Vagina (tissue), 2 donors: ENCODE results near the gene PDE11A. TPM values are rescaled to one million over a fixed set of nuclear protein-coding genes. Genes with fewer than 3 reads are reported as not detected.

ENCODE experiments used
- DNase-seq, 2 donors: peaks; one replicate each; pipeline ENCODE4 v3.0.0-alpha.2; 2017; ENCODE audit errors: extremely low spot score in 2 of 2
- H3K27ac ChIP-seq: fragments of 200-600 bp; sonication (generic); one replicate; pipeline ENCODE4 v1.5.1; 2019
- H3K27me3 ChIP-seq: fragments of 200-600 bp; sonication (generic); one replicate; pipeline ENCODE4 v1.5.1; 2019
- H3K36me3 ChIP-seq, 2 donors: fragments of 200-600 bp; sonication (generic); one replicate each; pipeline ENCODE4 v1.5.1; 2017 to 2019
- H3K4me1 ChIP-seq: fragments of 200-600 bp; sonication (generic); one replicate; pipeline ENCODE4 v1.5.1; 2019
- H3K4me3 ChIP-seq, 2 donors: fragments of 200-600 bp; sonication (generic); 1 replicate in 1 of 2; 2 replicates in 1 of 2; pipeline ENCODE4 v1.5.1; 2016 to 2019
- H3K9me3 ChIP-seq: fragments of 200-600 bp; sonication (generic); one replicate; pipeline ENCODE4 v1.5.1; 2019
- POLR2A ChIP-seq, 2 donors: fragments of 450-650 bp; IDR thresholded peaks; one replicate each; pipeline ENCODE4 v1.6.1; 2017; ENCODE audit warnings: antibody characterized with exemption in 2 of 2, mild to moderate bottlenecking in 2 of 2, moderate library complexity in 2 of 2
- POLR2AphosphoS5 ChIP-seq, 2 donors: sonication (generic); formaldehyde crosslinking; IDR thresholded peaks; one replicate each; pipeline ENCODE4 v1.9.0; 2017; ENCODE audit warnings: antibody characterized with exemption in 2 of 2, mild to moderate bottlenecking in 2 of 2, low read depth in 1 of 2; ENCODE audit not compliant: insufficient read depth in 1 of 2
- intact Hi-C: fragments of 100-400 bp; cut with DNase I; formaldehyde crosslinking; loops from one replicate; pipeline ENCODE4 v1.15.1; 2023
- total RNA-seq: library from RNA; depleted of rRNA; stranded (reverse); fragments of >200 nt; gene quantifications from one replicate; pipeline ENCODE4 v1.2.3, GENCODE V29; 2016
- TF ChIP-seq, protein P1 (sequence below), 3 experiments: fragments of 450-650 bp in 2 of 3; fragments of 200-600 bp in 1 of 3; sonication (generic) in 1 of 3; IDR thresholded peaks; one replicate each; pipeline ENCODE4 v1.5.1; 2017 to 2019; ENCODE audit warnings: antibody characterized with exemption in 3 of 3, mild to moderate bottlenecking in 2 of 3, moderate library complexity in 2 of 3

The PDE11A gene
- total RNA-seq, 1 donor from 2014 or later: 0.25 TPM

GRCh38 chr2:177723235-177723634 lies 349.3 kb downstream of the PDE11A start:
- TF ChIP-seq, protein P1, sequence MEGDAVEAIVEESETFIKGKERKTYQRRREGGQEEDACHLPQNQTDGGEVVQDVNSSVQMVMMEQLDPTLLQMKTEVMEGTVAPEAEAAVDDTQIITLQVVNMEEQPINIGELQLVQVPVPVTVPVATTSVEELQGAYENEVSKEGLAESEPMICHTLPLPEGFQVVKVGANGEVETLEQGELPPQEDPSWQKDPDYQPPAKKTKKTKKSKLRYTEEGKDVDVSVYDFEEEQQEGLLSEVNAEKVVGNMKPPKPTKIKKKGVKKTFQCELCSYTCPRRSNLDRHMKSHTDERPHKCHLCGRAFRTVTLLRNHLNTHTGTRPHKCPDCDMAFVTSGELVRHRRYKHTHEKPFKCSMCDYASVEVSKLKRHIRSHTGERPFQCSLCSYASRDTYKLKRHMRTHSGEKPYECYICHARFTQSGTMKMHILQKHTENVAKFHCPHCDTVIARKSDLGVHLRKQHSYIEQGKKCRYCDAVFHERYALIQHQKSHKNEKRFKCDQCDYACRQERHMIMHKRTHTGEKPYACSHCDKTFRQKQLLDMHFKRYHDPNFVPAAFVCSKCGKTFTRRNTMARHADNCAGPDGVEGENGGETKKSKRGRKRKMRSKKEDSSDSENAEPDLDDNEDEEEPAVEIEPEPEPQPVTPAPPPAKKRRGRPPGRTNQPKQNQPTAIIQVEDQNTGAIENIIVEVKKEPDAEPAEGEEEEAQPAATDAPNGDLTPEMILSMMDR (IDR thresholded peaks at IDR 0.05): no peak
- TF ChIP-seq POLR2AphosphoS5 (IDR thresholded peaks at IDR 0.05; ENCODE audit: insufficient read depth in 1 of 2, low read depth in 1 of 2) (no peak), POLR2A (IDR thresholded peaks at IDR 0.05) (no peak)
- intact Hi-C loops: loop anchor here (10.0 kb wide), 1 partner anchor 388 kb away; no protein-coding TSS in a partner anchor
- H3K9me3 ChIP-seq: no peaks in the 10 kb centered on the region

DNA sequence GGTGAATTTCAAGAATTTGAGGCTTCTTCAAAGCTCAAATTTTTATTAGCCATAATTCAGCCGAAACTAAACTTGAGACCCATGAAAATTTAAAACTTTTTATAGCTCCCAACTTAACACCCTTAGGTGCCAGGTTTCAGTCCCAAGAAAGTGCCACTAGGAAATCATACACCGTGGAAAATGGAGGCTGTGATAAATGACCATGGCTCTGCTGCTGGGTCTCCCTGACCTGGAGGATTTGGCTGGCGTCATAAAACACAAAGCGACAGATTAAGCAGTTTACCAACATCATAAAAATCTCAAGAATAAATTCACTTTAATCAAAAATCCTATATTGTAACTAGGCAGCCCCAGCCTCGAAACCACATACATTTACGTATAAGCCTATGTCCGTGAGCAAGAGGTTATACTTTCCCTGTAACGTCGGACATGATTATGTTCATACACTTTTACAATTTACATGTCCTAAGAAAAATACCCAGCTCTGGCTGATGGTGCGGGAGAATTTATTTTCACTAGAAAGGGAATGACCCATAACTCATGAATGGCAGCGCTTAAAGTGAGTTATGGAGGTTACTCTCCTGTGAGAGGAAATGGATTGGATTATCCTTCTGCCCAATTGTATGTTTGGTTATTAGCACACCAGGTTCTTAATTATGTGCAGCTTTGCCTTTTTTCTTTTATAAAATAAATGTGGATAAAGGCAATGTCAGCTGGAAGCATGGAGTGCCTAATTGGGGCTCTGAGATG lies 350.6 kb downstream of the PDE11A start:
- DNase-seq: no peak
- Histone ChIP-seq H3K27me3 (no peaks in the 10 kb centered on the region), H3K36me3 (no peaks in the 10 kb centered on the region), H3K4me3 (no peak overlapping the region), H3K27ac (no peak overlapping the region), H3K4me1 (no peaks in the 10 kb centered on the region), H3K9me3 (no peaks in the 10 kb centered on the region)
- intact Hi-C loops: loop anchor here (10.0 kb wide), 1 partner anchor 387 kb away; no protein-coding TSS in a partner anchor
- no peak for TF ChIP-seq POLR2A (IDR thresholded peaks at IDR 0.05)
- TF ChIP-seq, protein P1 (IDR thresholded peaks at IDR 0.05): no peak

More at GRCh38 chr2:177723235-177723634, 349.3 kb downstream of the PDE11A start:
- no peaks in the 10 kb centered on the region for H3K27me3 ChIP-seq
- H3K27ac ChIP-seq: no peak overlapping the region
- no peak for DNase-seq
- no peaks in the 10 kb centered on the region for H3K4me1 ChIP-seq
- no peaks in the 10 kb centered on the region for H3K36me3 ChIP-seq
- H3K4me3 ChIP-seq: no peak overlapping the region

DNA sequence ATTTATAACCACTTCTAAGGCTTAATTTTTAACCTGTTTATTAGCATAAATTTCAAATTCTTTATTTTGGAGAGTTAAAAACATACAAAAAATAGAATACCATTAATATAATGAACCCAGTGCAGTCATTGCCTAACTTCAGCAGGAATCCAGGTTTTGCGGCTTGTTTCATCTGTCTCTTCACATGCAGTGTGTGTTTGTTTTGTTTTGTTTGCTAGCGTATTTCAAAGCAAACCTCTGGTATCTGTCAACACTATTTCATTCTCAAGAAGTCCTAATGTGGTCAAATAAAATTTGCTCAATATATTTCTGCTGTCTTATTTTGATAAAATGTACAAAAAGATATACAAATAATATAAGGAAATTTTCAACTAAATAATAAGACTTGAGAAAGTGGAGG lies 351.5 kb downstream of the PDE11A start:
- Histone ChIP-seq H3K4me3 (no peak overlapping the region), H3K36me3 (no peaks in the 10 kb centered on the region), H3K9me3 (no peaks in the 10 kb centered on the region), H3K4me1 (no peaks in the 10 kb centered on the region), H3K27ac (no peak overlapping the region), H3K27me3 (no peaks in the 10 kb centered on the region)
- DNase-seq: no peak
- TF ChIP-seq, protein P1 (IDR thresholded peaks at IDR 0.05): no peak
- TF ChIP-seq POLR2AphosphoS5 (IDR thresholded peaks at IDR 0.05; ENCODE audit: insufficient read depth in 1 of 2, low read depth in 1 of 2) (no peak), POLR2A (IDR thresholded peaks at IDR 0.05) (no peak)
- intact Hi-C loops: loop anchor here (10.0 kb wide), 1 partner anchor 386 kb away; no protein-coding TSS in a partner anchor

GRCh38 chr2:177717831-177718618 lies 354.6 kb downstream of the PDE11A start:
- TF ChIP-seq, protein P1 (IDR thresholded peaks at IDR 0.05): no peak
- TF ChIP-seq POLR2AphosphoS5 (IDR thresholded peaks at IDR 0.05; ENCODE audit: insufficient read depth in 1 of 2, low read depth in 1 of 2) (no peak), POLR2A (IDR thresholded peaks at IDR 0.05) (no peak)
- DNase-seq: no peak
- H3K36me3 ChIP-seq: no peaks in the 10 kb centered on the region
- no peak overlapping the region for H3K27ac ChIP-seq
- no peaks in the 10 kb centered on the region for H3K27me3 ChIP-seq
- H3K9me3 ChIP-seq: no peaks in the 10 kb centered on the region
- intact Hi-C loops: no loop called here
- no peaks in the 10 kb centered on the region for H3K4me1 ChIP-seq
- H3K4me3 ChIP-seq: no peak overlapping the region
